Ureter (tissue), 1 donor: ENCODE data around the gene MYOM1. TPM values are rescaled to one million over a fixed set of nuclear protein-coding genes. Genes with fewer than 3 reads are reported as not detected.

Source experiments
- DNase-seq: peaks from one replicate; pipeline ENCODE4 v3.0.0-alpha.2; 2020; ENCODE audit warnings: low spot score
- total RNA-seq: library from RNA; stranded (reverse); gene quantifications from one replicate; pipeline ENCODE4 v1.2.4, GENCODE V29; 2023
- donor health status: DM: yes; HTN: yes; CAD: no.

MYOM1 gene
- total RNA-seq, 1 donor from 2014 or later: 9.7 TPM

DNA sequence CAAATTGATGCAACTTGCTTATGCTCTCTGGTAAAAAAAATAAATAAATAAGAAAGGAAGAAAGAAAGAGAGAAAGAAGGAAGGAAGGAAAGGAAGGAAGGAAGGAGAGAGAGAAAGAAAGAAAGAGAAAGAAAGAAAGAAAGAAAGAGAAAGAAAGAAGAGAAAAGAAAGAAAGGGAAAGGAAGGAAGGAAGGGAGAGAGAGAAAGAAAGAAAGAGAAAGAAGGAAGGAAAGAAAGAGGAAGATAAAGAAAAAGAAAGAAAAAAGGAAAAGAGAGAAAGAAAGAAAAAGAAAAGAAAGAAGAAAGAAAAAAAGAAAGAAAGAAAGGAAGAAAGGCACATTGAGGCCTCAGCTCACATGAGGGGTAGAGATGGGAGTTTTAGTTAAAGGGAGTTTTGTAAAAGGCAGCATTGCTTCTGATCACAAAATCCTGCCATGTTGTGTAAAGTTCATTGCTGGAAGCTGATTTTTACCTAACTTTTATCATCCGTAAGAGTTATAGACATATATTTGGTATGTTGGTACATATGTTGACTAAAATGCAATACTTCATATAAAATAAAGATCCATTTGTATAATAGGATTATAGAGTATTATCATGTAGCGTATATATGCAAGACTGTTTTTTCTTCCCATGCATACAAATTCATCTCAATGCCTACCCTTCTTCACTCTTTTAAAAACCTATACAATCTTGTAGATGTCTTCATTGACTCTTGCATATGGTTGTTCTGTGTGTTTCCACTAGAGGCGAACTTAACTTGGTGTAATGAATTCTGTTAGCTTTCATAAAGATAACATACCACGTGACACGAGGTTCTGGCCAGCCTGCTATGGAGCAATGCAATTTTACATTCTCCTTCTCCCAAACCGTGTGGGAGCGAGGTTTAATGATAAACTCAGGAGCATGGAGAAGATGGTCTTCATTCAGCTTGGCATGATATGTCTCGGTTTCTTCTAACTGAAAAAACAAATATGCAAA, 32.8 kb downstream of the MYOM1 start:
- DNase-seq: no peak

- DNase-seq: no peak
These were observed 35.3 kb downstream of the MYOM1 start for GRCh38 chr18:3184275-3184963.

DNA sequence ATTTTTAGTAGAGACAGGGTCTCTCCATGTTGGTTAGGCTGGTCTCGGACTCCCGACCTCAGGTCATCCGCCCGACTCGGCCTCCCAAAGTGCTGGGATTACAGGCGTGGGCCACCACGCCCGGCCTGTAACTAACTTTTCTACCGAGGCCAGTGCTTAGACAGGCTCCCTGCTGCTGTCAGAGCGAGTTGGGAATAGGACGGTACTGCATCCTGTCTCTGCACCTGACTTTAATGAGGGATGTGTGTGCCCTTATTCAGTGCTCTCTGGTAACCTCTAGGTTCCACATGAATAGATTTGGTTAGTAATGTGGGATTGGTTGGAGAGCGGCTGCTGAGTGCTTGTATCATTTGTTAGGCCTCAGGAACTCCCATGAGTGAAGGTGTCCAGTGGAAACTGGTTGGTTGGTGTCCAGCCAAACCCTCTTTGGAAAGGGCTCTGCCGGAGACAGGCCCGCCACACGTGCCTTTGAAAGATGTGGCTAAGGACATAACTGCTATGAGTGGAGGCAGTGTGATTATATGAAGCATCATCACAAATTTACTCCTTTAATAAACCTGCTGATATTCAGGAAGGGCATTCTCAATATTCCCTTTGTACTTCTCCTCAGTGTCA, 36.6 kb downstream of the MYOM1 start:
- no peak for DNase-seq

DNA sequence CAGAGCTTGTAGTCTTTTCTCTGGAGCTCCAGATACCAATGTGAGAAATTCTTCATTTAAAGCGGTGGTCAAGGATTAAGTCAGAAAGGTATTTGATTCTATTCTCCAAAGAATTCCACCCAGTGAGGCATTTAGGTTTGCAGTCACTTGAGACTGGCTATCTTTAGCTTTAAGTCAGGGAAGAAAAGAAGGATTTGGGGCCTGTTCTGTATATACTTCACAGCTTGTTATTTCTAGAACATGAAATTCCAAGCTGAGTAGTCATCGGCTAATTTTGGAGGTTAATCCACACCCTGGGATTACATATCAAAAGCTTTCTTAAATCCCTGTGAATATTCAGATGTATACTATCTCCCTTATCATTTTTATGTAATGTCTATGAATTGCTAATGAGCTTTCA, 39.4 kb downstream of the MYOM1 start:
- DNase-seq: no peak

- no peak for DNase-seq
These were observed 40.2 kb downstream of the MYOM1 start for GRCh38 chr18:3179430-3180089.

DNA sequence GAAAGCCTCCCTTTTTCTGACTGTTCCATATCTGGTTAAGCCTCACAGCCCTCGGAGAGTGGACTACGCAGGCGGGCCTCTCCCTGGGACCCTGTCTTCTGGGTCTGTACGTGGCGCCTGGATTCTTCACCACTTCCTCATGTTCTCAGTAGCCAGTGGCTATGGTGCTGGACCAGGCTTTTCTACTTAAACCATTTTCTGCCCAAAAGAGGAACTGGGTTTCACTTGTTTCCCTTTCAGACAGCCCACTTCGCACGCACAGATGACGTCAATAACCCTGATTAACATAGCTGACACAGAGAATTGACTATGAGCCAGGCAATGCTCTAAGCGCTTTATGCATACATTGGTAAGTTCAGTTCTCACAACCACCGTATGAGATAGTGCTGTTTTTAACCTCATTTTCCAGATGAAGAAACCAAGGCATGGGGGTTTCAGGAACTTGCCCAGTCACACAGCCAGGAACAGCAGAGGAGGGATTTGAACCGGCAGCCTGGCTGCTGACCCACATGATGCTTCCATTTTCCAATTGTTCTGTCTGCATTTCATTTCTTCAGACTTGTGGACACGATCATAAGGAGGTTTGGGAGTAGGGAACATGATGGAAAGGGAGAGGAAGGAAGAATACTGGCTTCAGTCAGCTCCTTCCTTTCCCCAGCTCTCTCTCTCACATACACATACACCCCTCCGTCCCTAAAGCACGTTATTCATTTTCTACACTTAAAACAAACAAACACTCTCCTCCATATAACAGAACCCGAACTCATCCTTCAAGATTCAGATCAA, 41.7 kb downstream of the MYOM1 start:
- DNase-seq: peak; percentile 48

- no peak for DNase-seq
These were observed 44.5 kb downstream of the MYOM1 start for GRCh38 chr18:3175195-3175758.

DNA sequence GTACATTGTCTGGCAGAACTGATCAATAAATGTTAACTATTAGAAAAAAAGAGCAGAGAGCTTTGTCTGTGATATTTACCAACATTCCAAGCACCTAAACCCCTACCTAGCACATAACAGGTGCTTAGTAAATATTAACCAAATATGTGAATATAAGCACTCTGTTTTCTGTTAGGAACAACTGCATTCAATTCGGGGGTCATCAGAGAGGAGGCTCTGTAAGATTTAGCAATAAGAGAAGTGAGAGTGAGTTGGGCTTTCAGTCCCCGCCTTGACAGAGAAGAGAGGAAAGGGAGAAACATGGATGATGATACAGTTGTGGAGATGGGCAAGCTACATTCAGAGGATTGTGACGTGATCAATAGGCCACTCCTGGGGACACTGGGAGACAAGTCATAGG, 47.7 kb downstream of the MYOM1 start:
- no peak for DNase-seq

GRCh38 chr18:3171631-3172030, 48.1 kb downstream of the MYOM1 start:
- DNase-seq: no peak

DNA sequence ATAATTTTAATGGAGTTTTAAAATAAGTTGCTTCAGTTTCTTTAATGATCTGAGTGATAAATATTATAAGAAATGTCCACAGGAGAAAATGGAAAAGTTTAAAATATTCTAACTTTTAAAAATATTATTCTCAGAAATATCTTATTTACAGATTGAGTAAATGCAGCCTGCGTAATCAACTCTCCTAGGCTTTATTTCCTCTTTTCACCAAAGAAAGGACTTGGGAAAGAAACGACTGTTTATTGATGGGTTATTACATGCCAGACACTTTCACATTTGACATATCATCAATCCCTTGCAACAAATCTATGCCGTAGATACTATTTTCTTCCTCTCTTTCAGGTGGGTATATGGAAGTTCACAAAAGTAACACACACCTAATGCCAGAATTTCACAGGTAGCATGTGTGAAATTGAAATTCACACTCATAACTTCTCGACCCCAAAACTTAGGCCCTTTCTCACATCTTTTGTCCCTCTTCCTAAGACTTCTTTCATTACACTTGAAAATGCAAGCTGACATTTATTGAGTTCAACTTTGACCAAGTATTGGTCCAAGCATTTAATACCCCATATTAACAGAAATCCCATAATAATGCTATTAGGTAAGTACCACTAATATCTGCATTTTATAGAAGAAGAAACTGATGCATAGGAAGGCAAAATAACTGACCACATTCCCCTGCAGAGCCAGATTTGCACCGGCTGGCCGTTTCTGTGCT, 49.2 kb downstream of the MYOM1 start:
- DNase-seq: no peak

GRCh38 chr18:3164381-3164780, 55.4 kb downstream of the MYOM1 start:
- no peak for DNase-seq

DNA sequence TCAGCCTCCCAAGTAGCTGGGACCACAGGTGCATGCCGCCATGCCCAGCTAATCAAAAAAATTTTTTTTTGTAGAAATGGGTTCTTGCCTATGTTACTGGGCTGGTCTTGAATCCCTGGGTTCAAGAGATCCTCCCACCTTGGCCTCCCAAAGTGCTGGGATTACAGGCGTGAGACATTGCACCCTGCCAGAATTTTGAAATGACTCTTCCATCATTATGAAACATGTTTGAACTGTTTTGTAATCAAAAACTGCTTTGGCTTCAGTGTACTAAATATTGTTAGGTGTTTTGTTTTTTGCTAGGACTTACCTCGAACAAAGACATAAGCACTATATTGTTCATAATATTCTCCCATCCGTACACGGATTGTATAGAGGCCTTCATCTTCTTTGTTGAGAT, 55.8 kb downstream of the MYOM1 start:
- no peak for DNase-seq

DNA sequence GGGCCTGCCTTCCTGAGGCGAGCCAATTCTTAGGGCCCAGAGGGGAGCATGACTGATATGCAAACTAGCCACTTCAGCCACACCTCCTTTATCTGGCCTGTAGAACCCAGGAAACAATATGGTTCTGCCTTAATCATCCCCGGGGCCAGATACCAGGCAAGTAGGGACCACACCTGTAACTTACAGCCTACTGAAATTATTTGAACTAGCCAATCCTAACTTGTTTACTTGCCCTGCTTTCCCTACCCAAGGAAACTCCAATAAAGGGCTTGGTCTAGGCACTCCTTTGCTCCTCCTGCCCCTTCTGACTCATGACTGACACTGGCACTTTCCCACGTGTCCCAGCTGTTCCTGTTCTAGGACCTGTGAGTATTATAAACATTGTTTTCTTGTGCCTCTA, 57.6 kb downstream of the MYOM1 start:
- no peak for DNase-seq

- no peak for DNase-seq
These were observed 59.9 kb downstream of the MYOM1 start for GRCh38 chr18:3159830-3160229.

DNA sequence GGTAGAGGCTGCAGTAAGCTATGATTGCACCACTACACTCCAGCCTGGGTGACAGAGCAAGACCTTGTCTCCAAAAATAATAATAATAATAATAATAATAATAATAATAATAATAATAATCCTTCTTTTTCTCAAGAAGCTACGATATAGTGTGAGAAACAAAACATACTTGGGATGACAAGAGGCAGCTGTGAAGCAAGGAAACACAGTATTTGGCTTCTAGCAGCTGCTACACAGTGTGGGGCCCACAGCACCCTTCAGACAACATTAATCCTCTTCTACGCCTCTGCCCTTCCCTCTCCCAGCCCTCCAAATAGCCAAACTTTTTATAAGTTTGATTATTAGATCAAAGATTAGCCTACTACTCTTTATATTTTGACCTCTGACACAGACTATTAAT, 62.2 kb downstream of the MYOM1 start:
- no peak for DNase-seq

DNA sequence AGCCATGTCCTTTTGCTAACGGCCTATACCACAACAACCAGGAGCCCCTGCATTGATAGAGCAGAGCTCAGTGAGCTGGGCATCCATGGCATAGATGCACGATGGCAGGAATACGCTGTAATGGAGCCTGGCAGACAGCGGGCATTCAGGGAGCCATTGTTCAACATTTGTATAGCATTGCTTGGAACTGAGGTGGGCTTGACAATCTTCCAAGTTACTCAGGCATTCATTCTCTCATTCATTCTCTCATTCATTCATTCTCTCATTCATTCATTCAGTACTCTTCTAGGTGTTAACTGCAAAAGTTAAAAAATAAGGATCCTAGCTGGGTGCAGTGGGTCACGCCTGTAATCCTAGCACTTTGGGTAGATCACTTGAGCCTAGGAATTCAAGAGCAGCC, 62.7 kb downstream of the MYOM1 start:
- DNase-seq: no peak

DNA sequence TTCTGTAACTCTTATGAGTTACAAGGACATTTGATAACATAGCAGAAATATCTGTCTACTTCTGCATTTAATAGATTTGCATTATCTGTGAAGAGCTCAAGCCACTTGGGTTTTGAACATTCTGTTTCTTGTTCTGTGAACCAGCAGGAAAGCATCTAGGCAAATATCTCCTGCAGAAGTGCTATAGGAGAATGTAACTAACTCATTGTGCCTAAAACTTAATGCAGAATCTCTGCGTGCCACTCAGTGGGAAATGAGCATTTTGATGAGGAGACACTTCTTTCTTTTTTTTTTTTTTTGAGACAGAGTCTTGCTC, 63.5 kb downstream of the MYOM1 start:
- no peak for DNase-seq

DNA sequence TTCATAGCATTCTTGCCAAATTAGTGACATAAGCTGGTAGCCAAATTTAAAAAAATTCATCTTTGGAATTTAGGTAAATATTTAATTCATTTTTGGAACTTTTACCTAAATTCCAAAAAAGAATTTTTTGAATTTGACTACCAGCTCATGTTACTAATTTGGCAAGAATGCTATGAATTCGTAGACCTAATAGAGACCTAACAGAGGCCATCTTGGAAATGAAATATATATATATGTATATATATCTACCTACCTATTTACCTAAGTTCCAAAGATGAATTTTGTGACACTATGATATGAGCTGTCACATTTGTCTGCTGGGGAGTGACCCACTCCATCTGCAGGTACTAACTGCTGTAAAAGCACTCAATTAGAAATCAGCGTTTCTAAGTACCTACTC, 65.6 kb downstream of the MYOM1 start:
- no peak for DNase-seq

DNA sequence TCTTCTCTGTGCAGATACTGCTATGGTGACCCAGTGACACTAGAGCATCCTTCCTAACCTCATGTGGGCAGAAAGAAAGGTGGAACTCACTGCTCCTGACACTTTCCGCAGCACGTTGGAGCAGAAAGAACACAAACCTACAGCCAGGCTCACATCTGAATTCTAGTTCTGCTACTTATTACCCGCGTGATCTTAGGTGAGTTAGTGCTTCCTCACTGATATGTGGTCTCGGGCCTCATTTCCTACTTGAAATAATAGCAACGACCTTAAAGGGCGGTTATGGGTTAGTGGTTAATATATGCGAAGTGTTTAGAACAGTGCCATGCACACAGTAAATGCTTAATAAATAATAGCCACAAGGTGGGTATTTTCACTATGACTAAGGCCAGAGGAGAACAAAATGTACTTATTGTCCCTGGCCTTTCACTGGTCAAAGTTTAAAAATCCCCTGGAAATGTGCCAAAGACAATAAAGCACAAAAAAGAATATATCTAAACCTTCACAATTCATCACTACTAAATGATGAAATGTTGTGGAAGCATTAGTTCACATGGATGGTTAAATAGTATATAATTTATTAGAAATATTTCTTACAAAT, 66.6 kb downstream of the MYOM1 start:
- DNase-seq: no peak

GRCh38 chr18:3152294-3152693, 67.5 kb downstream of the MYOM1 start:
- no peak for DNase-seq
